ENCODE results near the gene ATF7IP2. TPM values are rescaled to one million over a fixed set of nuclear protein-coding genes. Genes with fewer than 3 reads are reported as not detected.

ATF7IP2 gene
- total RNA-seq, 1 donor from 2014 or later = 8.6 TPM

GRCh38 chr16:10514369-10515055, 128.7 kb downstream of the ATF7IP2 start:
- Histone ChIP-seq H3K9ac (ENCODE audit: low read length) (no peak overlapping the region), H3K36me3 (ENCODE audit: insufficient read depth, low read length) (no peaks in the 10 kb centered on the region), H3K27me3 (ENCODE audit: insufficient read depth, low read length) (no peaks in the 10 kb centered on the region), H2AFZ (ENCODE audit: low read depth, low read length) (no peak overlapping the region), H3K27ac (ENCODE audit: low read depth, low read length) (no peak overlapping the region), H3K4me2 (ENCODE audit: low read length) (no peak overlapping the region), H3K9me3 (ENCODE audit: insufficient read depth, low read depth, low read length) (no peaks in the 10 kb centered on the region), H4K20me1 (ENCODE audit: insufficient read depth, low read length) (no peaks in the 10 kb centered on the region), H3K4me1 (ENCODE audit: insufficient read depth, low read length) (no peaks in the 10 kb centered on the region), H3K4me3 (ENCODE audit: insufficient read depth, low read depth, low read length) (no peak overlapping the region), H3K79me2 (ENCODE audit: insufficient read depth, low read length) (no peaks in the 10 kb centered on the region)
- H3K27ac Mint-ChIP-seq (ENCODE audit: unreplicated experiment) = no peak overlapping the region
- peak; percentile 30 for DNase-seq (ENCODE audit: low read depth)
- no peak for TF ChIP-seq EZH2 (IDR thresholded peaks at IDR 0.05; ENCODE audit: insufficient read depth, low read length)
- TF ChIP-seq CTCF (IDR thresholded peaks at IDR 0.05; ENCODE audit: insufficient read depth, low read depth, low read length) = peak; percentile 67
- H3K27me3 Mint-ChIP-seq (ENCODE audit: low read depth, unreplicated experiment) = peaks cover 12% of the 10 kb centered on the region
- no peak overlapping the region for H3K4me3 Mint-ChIP-seq (ENCODE audit: unreplicated experiment)
- H3K9me3 Mint-ChIP-seq (ENCODE audit: unreplicated experiment) = no peaks in the 10 kb centered on the region
- H3K4me1 Mint-ChIP-seq (ENCODE audit: low read depth, unreplicated experiment) = no peaks in the 10 kb centered on the region
- FAIRE-seq = no peak
- no peaks in the 10 kb centered on the region for H3K36me3 Mint-ChIP-seq (ENCODE audit: low read depth, unreplicated experiment)

DNA sequence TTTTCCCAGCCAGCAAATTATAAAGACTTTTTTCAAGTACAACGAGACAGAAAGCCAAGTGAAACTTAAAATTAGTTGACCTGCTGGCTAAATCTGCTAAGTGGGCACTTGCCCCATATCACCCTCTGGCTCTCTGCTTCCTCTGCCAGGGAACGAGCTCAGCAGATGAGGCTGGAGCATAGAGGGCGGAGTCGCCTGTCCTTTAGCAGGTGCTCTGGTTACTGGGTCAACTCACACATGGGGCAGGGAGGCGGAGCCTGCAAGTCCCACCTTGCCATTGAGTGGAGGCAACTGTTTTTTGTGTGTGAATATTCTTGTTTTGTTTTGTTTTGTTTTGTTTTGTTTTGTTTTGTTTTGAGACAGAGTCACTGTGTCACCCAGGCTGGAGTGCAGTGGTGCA, 132.0 kb downstream of the ATF7IP2 start:
- Mint-ChIP-seq H3K27ac (ENCODE audit: unreplicated experiment) (no peak overlapping the region), H3K27me3 (ENCODE audit: low read depth, unreplicated experiment) (peaks cover 6% of the 10 kb centered on the region), H3K4me1 (ENCODE audit: low read depth, unreplicated experiment) (no peaks in the 10 kb centered on the region), H3K9me3 (ENCODE audit: unreplicated experiment) (no peaks in the 10 kb centered on the region), H3K4me3 (ENCODE audit: unreplicated experiment) (no peak overlapping the region), H3K36me3 (ENCODE audit: low read depth, unreplicated experiment) (no peaks in the 10 kb centered on the region)
- DNase-seq (ENCODE audit: low read depth) (no peak), FAIRE-seq (no peak)
- H3K9ac ChIP-seq (ENCODE audit: low read length) = no peak overlapping the region
- H4K20me1 ChIP-seq (ENCODE audit: insufficient read depth, low read length) = no peaks in the 10 kb centered on the region
- no peak for TF ChIP-seq EZH2 (IDR thresholded peaks at IDR 0.05; ENCODE audit: insufficient read depth, low read length)
- no peak for TF ChIP-seq CTCF (IDR thresholded peaks at IDR 0.05; ENCODE audit: insufficient read depth, low read depth, low read length)
- no peaks in the 10 kb centered on the region for H3K9me3 ChIP-seq (ENCODE audit: insufficient read depth, low read depth, low read length)
- no peaks in the 10 kb centered on the region for H3K79me2 ChIP-seq (ENCODE audit: insufficient read depth, low read length)
- H3K4me3 ChIP-seq (ENCODE audit: insufficient read depth, low read depth, low read length) = no peak overlapping the region
- H3K36me3 ChIP-seq (ENCODE audit: insufficient read depth, low read length) = no peaks in the 10 kb centered on the region
- no peaks in the 10 kb centered on the region for H3K4me1 ChIP-seq (ENCODE audit: insufficient read depth, low read length)
- no peak overlapping the region for H3K4me2 ChIP-seq (ENCODE audit: low read length)
- H2AFZ ChIP-seq (ENCODE audit: low read depth, low read length) = no peak overlapping the region
- H3K27me3 ChIP-seq (ENCODE audit: insufficient read depth, low read length) = no peaks in the 10 kb centered on the region
- H3K27ac ChIP-seq (ENCODE audit: low read depth, low read length) = no peak overlapping the region

DNA sequence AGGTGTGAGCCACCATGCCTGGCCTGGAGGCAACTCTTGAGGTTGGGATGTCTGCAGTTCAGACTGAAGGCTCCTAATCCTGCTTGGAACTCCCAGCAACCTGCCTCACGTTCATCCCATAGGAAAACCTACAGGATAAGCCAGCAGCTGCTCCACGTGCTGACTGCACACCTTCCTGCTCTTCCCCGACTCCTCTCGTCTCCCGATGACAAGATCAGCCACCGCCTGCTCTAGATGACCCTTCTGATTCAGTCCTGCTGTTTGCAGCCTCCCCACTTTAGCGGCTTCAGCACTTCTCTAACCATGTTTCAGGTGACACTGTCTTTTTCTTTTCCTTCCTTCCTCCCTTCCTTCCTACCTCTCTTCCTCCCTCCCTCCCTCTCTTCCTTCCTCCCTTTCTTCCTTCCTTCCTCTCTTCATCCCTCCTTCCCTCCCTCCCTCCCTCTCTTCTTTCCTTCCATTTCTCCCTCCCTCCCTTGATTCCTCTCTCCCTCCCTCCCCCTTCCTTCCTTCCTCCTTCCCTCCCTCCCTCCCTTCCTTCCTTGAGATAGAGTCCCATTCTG, 132.7 kb downstream of the ATF7IP2 start:
- H3K36me3 Mint-ChIP-seq (ENCODE audit: low read depth, unreplicated experiment) = no peaks in the 10 kb centered on the region
- no peak overlapping the region for H3K9ac ChIP-seq (ENCODE audit: low read length)
- H3K27me3 Mint-ChIP-seq (ENCODE audit: low read depth, unreplicated experiment) = peaks cover 3% of the 10 kb centered on the region
- no peaks in the 10 kb centered on the region for H3K36me3 ChIP-seq (ENCODE audit: insufficient read depth, low read length)
- no peak overlapping the region for H3K27ac ChIP-seq (ENCODE audit: low read depth, low read length)
- no peaks in the 10 kb centered on the region for H3K4me1 Mint-ChIP-seq (ENCODE audit: low read depth, unreplicated experiment)
- H3K4me3 ChIP-seq (ENCODE audit: insufficient read depth, low read depth, low read length) = no peak overlapping the region
- H3K4me3 Mint-ChIP-seq (ENCODE audit: unreplicated experiment) = no peak overlapping the region
- DNase-seq (ENCODE audit: low read depth) (no peak), FAIRE-seq (no peak)
- no peaks in the 10 kb centered on the region for H3K79me2 ChIP-seq (ENCODE audit: insufficient read depth, low read length)
- no peaks in the 10 kb centered on the region for H3K4me1 ChIP-seq (ENCODE audit: insufficient read depth, low read length)
- H2AFZ ChIP-seq (ENCODE audit: low read depth, low read length) = no peak overlapping the region
- H3K9me3 ChIP-seq (ENCODE audit: insufficient read depth, low read depth, low read length) = no peaks in the 10 kb centered on the region
- no peak overlapping the region for H3K27ac Mint-ChIP-seq (ENCODE audit: unreplicated experiment)
- no peaks in the 10 kb centered on the region for H3K27me3 ChIP-seq (ENCODE audit: insufficient read depth, low read length)
- TF ChIP-seq EZH2 (IDR thresholded peaks at IDR 0.05; ENCODE audit: insufficient read depth, low read length) (no peak), CTCF (IDR thresholded peaks at IDR 0.05; ENCODE audit: insufficient read depth, low read depth, low read length) (no peak)
- no peaks in the 10 kb centered on the region for H3K9me3 Mint-ChIP-seq (ENCODE audit: unreplicated experiment)
- no peak overlapping the region for H3K4me2 ChIP-seq (ENCODE audit: low read length)
- no peaks in the 10 kb centered on the region for H4K20me1 ChIP-seq (ENCODE audit: insufficient read depth, low read length)
